Activated CD4-positive, alpha-beta T cell treated with anti-CD3 and anti-CD28 coated beads, Interleukin-2, amount 10 ng/mL, durations not matched to agents 24 days and 14 days (primary cell): ENCODE results near the gene FAM107B. TPM values are rescaled to one million over a fixed set of nuclear protein-coding genes. Genes with fewer than 3 reads are reported as not detected.
"Not testable (repeated sequence)": the region's sequence is repeated elsewhere in the genome, so short reads cannot be mapped to it uniquely, and the experiment has no call there.

Experiments used
- DNase-seq: peaks from one replicate; pipeline ENCODE4 v3.0.0; 2022
- H3K27ac Mint-ChIP-seq: one replicate; pipeline ENCODE4 v1.8.0; 2022; ENCODE audit warnings: mild to moderate bottlenecking, mixed read lengths
- H3K27me3 Mint-ChIP-seq: one replicate; pipeline ENCODE4 v1.8.0; 2022; ENCODE audit warnings: mixed read lengths
- H3K36me3 Mint-ChIP-seq: one replicate; pipeline ENCODE4 v1.8.0; 2022; ENCODE audit warnings: low read depth, mild to moderate bottlenecking, mixed read lengths
- H3K4me1 Mint-ChIP-seq: one replicate; pipeline ENCODE4 v1.8.0; 2021; ENCODE audit warnings: mixed read lengths
- H3K4me3 Mint-ChIP-seq: one replicate; pipeline ENCODE4 v1.8.0; 2022; ENCODE audit warnings: mild to moderate bottlenecking, moderate library complexity, mixed read lengths
- H3K9me3 Mint-ChIP-seq: one replicate; pipeline ENCODE4 v1.8.0; 2021; ENCODE audit warnings: mixed read lengths
- intact Hi-C: fragments of 100-400 bp; cut with micrococcal nuclease; formaldehyde crosslinking; loops from one replicate; pipeline ENCODE4 v1.15.1; 2023
- total RNA-seq: library from RNA; stranded (reverse); gene quantifications from 2 replicates; pipeline ENCODE4 v1.2.3, GENCODE V29; 2022

Gene FAM107B
- total RNA-seq, 1 donor from 2014 or later, result 113 TPM

GRCh38 chr10:14703631-14704001 is 71.1 kb downstream of the FAM107B start:
- DNase-seq, result no peak
- intact Hi-C loops, result no loop called here
- no peaks in the 10 kb centered on the region for H3K27me3 Mint-ChIP-seq
- no peaks in the 10 kb centered on the region for H3K36me3 Mint-ChIP-seq
- no peaks in the 10 kb centered on the region for H3K4me1 Mint-ChIP-seq
- H3K27ac Mint-ChIP-seq, result no peak overlapping the region
- H3K9me3 Mint-ChIP-seq, result peaks cover 8% of the 10 kb centered on the region
- H3K4me3 Mint-ChIP-seq, result no peak overlapping the region

GRCh38 chr10:14701466-14701865 is 73.2 kb downstream of the FAM107B start:
- intact Hi-C loops, result no loop called here
- Mint-ChIP-seq H3K27ac (no peak overlapping the region), H3K4me1 (no peaks in the 10 kb centered on the region), H3K9me3 (peaks cover 8% of the 10 kb centered on the region), H3K36me3 (no peaks in the 10 kb centered on the region), H3K27me3 (no peaks in the 10 kb centered on the region), H3K4me3 (no peak overlapping the region)
- no peak for DNase-seq

- intact Hi-C loops, result no loop called here
- Mint-ChIP-seq H3K4me3 (no peak overlapping the region), H3K9me3 (peaks cover 8% of the 10 kb centered on the region), H3K36me3 (no peaks in the 10 kb centered on the region), H3K27me3 (no peaks in the 10 kb centered on the region), H3K4me1 (no peaks in the 10 kb centered on the region), H3K27ac (no peak overlapping the region)
- DNase-seq, result no peak
Measured at GRCh38 chr10:14700546-14700945, 74.2 kb downstream of the FAM107B start.

GRCh38 chr10:14699482-14699881 is 75.2 kb downstream of the FAM107B start:
- no peak overlapping the region for H3K4me3 Mint-ChIP-seq

GRCh38 chr10:14698829-14699170 is 75.9 kb downstream of the FAM107B start:
- Mint-ChIP-seq H3K27ac (no peak overlapping the region), H3K36me3 (no peaks in the 10 kb centered on the region), H3K9me3 (peaks cover 12% of the 10 kb centered on the region), H3K4me1 (no peaks in the 10 kb centered on the region), H3K27me3 (no peaks in the 10 kb centered on the region), H3K4me3 (no peak overlapping the region)
- intact Hi-C loops, result no loop called here
- no peak for DNase-seq

More at GRCh38 chr10:14699482-14699881, 75.2 kb downstream of the FAM107B start:
- no peaks in the 10 kb centered on the region for H3K36me3 Mint-ChIP-seq
- H3K4me1 Mint-ChIP-seq, result no peaks in the 10 kb centered on the region
- peaks cover 12% of the 10 kb centered on the region for H3K9me3 Mint-ChIP-seq
- no peak overlapping the region for H3K27ac Mint-ChIP-seq
- H3K27me3 Mint-ChIP-seq, result no peaks in the 10 kb centered on the region
- intact Hi-C loops, result no loop called here
- DNase-seq, result no peak

GRCh38 chr10:14698111-14698828 is 76.4 kb downstream of the FAM107B start:
- no peak overlapping the region for H3K27ac Mint-ChIP-seq
- no peaks in the 10 kb centered on the region for H3K27me3 Mint-ChIP-seq
- intact Hi-C loops, result no loop called here
- no peaks in the 10 kb centered on the region for H3K4me1 Mint-ChIP-seq
- peaks cover 9% of the 10 kb centered on the region for H3K9me3 Mint-ChIP-seq
- no peak for DNase-seq
- no peaks in the 10 kb centered on the region for H3K36me3 Mint-ChIP-seq
- H3K4me3 Mint-ChIP-seq, result no peak overlapping the region

GRCh38 chr10:14697281-14697680 is 77.4 kb downstream of the FAM107B start:
- H3K4me1 Mint-ChIP-seq, result no peaks in the 10 kb centered on the region
- no peak for DNase-seq
- no peak overlapping the region for H3K4me3 Mint-ChIP-seq
- peaks cover 9% of the 10 kb centered on the region for H3K9me3 Mint-ChIP-seq
- H3K27me3 Mint-ChIP-seq, result no peaks in the 10 kb centered on the region
- intact Hi-C loops, result no loop called here
- no peak overlapping the region for H3K27ac Mint-ChIP-seq
- no peaks in the 10 kb centered on the region for H3K36me3 Mint-ChIP-seq

- Mint-ChIP-seq H3K36me3 (no peaks in the 10 kb centered on the region), H3K27ac (no peak overlapping the region), H3K27me3 (no peaks in the 10 kb centered on the region), H3K4me1 (no peaks in the 10 kb centered on the region), H3K9me3 (peaks cover 9% of the 10 kb centered on the region), H3K4me3 (no peak overlapping the region)
- intact Hi-C loops, result no loop called here
- DNase-seq, result no peak
Measured at GRCh38 chr10:14696821-14697220, 77.9 kb downstream of the FAM107B start.

GRCh38 chr10:14695847-14696480 is 78.7 kb downstream of the FAM107B start:
- no peak overlapping the region for H3K27ac Mint-ChIP-seq
- no peaks in the 10 kb centered on the region for H3K4me1 Mint-ChIP-seq
- intact Hi-C loops, result no loop called here
- peaks cover 9% of the 10 kb centered on the region for H3K9me3 Mint-ChIP-seq
- DNase-seq, result no peak
- H3K4me3 Mint-ChIP-seq, result no peak overlapping the region
- no peaks in the 10 kb centered on the region for H3K36me3 Mint-ChIP-seq
- no peaks in the 10 kb centered on the region for H3K27me3 Mint-ChIP-seq

- Mint-ChIP-seq H3K36me3 (no peaks in the 10 kb centered on the region), H3K4me3 (no peak overlapping the region), H3K27me3 (no peaks in the 10 kb centered on the region), H3K9me3 (peaks cover 4% of the 10 kb centered on the region), H3K4me1 (peaks cover under 1% of the 10 kb centered on the region), H3K27ac (no peak overlapping the region)
- DNase-seq, result no peak
- intact Hi-C loops, result no loop called here
Measured at GRCh38 chr10:14693891-14694290, 80.8 kb downstream of the FAM107B start.

- Mint-ChIP-seq H3K9me3 (peaks cover 4% of the 10 kb centered on the region), H3K27ac (no peak overlapping the region), H3K4me3 (no peak overlapping the region), H3K36me3 (no peaks in the 10 kb centered on the region), H3K4me1 (peaks cover 10% of the 10 kb centered on the region), H3K27me3 (no peaks in the 10 kb centered on the region)
- DNase-seq, result no peak
- intact Hi-C loops, result no loop called here
Measured at GRCh38 chr10:14692344-14693076, 82.2 kb downstream of the FAM107B start.

- Mint-ChIP-seq H3K4me3 (no peak overlapping the region), H3K27me3 (no peaks in the 10 kb centered on the region), H3K27ac (no peak overlapping the region), H3K9me3 (peaks cover 4% of the 10 kb centered on the region), H3K36me3 (no peaks in the 10 kb centered on the region), H3K4me1 (peaks cover 15% of the 10 kb centered on the region)
- DNase-seq, result no peak
- intact Hi-C loops, result no loop called here
Measured at GRCh38 chr10:14691359-14691758, 83.3 kb downstream of the FAM107B start.

GRCh38 chr10:14688606-14689005 is 86.1 kb downstream of the FAM107B start:
- Mint-ChIP-seq H3K9me3 (no peaks in the 10 kb centered on the region), H3K27ac (no peak overlapping the region), H3K27me3 (no peaks in the 10 kb centered on the region), H3K4me3 (no peak overlapping the region), H3K4me1 (peaks cover 19% of the 10 kb centered on the region), H3K36me3 (no peaks in the 10 kb centered on the region)
- no peak for DNase-seq
- intact Hi-C loops, result no loop called here

GRCh38 chr10:14688189-14688588 is 86.5 kb downstream of the FAM107B start:
- H3K9me3 Mint-ChIP-seq, intact Hi-C loops, H3K4me3 Mint-ChIP-seq, H3K36me3 Mint-ChIP-seq, DNase-seq, H3K27me3 Mint-ChIP-seq, H3K27ac Mint-ChIP-seq: not testable (repeated sequence)
- peaks cover 19% of the 10 kb centered on the region for H3K4me1 Mint-ChIP-seq
